Measurements from ENCODE around the gene TBC1D8.
"Not testable (repeated sequence)": the region's sequence is repeated elsewhere in the genome, so short reads cannot be mapped to it uniquely, and the experiment has no call there.

The TBC1D8 gene

GRCh38 chr2:101063352-101064124 is 87.6 kb downstream of the TBC1D8 start:
- DNase-seq: no peak

DNA sequence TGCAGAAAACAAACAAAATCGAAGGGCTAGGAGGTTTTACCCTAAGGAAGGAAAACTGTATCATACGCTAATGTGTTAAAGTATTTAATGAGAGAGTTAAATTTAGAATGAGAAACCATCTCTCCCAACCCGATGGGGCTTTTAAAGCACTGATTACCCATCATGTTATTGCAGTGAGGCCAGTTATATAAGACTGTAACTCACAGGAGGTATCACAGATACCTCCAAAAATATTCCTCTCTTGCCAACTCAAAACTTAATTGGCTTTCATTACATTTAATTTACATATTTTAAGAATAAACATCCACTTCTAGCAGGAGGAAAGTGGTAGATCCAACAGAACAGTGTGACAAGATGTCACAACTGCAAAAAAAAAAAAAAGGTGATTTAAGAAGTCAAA is 92.8 kb downstream of the TBC1D8 start:
- DNase-seq: no peak

GRCh38 chr2:101057051-101057933 is 93.9 kb downstream of the TBC1D8 start:
- DNase-seq: no peak

DNA sequence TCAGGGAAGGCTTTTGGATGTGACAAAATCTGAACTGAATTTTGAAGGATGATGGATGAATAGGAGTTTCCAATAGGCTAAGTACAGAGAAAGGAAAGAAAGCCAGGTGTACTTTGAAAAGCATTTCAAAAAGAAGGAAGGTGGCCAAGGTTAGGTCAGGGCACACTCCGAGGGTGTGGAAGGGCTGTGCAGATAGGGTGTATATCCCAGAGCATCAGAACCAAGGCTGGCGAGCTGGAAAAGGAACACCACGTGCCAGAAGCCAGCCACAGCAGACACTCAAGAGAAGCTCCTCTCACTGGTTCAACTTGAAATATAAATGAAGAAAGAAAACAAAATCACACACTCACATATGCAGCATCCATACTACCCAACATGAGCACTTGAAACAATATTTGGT is 98.1 kb downstream of the TBC1D8 start:
- DNase-seq: no peak

DNA sequence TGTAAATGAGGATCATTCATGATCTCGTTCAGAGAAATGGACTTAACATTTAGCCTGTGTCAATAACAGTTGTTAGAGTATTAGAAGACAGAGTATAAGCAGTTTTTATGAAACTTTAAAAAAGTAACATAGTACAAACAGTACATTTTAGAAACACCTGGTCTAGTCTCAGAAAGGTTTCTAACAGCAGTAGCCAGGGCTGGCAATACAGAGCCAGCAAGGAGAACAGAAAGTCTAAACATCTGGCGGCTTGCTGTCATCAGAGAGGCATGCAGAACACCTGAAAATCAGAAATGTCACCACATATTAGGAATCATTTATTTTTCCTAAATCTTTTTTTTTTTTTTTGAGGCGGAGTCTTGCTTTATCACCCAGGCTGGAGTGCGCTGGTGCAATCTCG is 99.0 kb downstream of the TBC1D8 start:
- no peak for DNase-seq

- DNase-seq: not testable (repeated sequence)
Observed at GRCh38 chr2:101050886-101051285, 100.3 kb downstream of the TBC1D8 start.

GRCh38 chr2:101048756-101049155 is 102.4 kb downstream of the TBC1D8 start:
- DNase-seq: no peak

DNA sequence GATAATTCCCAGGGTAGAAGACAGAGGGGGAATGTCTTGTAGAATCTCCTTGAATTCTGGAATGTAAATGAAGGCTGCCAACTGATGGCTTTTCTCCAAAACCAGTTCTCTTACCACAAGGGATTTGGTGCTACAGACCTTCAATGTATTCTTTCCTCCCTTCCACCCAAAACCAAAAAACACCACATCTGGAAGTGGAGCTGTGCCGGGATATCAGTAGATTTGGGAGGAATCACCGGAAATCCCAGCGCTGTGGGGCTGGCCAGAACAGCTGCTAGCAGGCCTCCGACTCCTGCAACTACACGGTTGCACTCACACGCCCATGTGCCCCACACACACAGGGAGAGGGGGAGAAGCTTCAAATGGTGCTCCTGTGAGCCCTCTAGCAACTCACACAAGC is 103.4 kb downstream of the TBC1D8 start:
- no peak for DNase-seq

DNA sequence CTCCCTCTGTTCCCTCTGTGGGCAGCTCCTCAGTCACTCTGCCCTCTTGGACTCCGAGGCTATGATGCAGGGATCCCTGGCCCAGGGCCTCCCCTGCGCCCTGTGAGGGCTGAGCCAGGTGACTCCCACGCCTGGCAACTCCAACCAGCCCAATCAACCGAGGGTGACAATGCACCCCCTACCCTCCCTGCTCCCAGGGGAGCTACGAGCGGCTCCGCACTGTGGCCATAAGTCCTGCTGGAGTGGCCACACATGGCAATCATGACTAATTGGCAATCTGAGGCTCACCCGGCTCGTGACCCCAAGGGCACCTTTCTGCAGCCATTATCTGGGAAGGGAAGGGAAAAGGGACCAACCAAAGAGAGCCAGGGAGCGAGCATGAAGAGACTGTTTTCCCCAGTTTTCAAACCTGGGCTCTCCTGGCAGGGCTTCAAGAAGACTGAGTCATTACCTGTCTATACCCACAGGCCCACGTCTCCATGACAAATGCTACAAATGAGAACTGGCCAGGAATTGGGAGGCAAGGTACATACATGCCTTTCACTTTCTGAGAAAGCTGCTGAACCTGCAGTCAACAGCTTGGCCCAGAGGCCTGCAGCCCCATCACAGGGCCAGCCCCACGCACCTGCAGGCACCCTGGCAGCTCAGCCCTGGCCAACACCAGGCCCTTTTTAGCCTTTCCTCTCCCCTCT is 104.0 kb downstream of the TBC1D8 start:
- DNase-seq: no peak

DNA sequence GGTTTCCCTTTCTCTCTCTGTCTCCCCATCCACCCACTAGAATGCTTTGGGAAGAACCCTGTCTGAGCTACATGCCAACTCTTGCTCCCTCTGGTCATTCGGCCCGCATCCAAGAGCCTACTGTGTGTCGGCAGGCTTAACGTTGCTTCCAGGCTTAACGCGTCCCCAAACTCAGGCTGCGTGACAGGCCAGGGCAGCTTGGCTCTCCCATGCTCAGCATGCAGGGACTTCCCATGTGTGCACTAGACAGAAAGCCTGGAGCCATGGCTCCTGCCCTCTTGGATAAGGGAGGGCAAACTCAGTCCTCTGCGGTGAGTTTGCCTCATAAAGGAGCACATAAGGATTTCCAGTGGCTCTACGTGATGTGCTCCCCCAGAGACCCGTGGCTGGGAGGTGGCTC is 105.9 kb downstream of the TBC1D8 start:
- no peak for DNase-seq

GRCh38 chr2:101041413-101041812 is 109.8 kb downstream of the TBC1D8 start:
- DNase-seq: no peak

GRCh38 chr2:101040761-101041160 is 110.4 kb downstream of the TBC1D8 start:
- no peak for DNase-seq

DNA sequence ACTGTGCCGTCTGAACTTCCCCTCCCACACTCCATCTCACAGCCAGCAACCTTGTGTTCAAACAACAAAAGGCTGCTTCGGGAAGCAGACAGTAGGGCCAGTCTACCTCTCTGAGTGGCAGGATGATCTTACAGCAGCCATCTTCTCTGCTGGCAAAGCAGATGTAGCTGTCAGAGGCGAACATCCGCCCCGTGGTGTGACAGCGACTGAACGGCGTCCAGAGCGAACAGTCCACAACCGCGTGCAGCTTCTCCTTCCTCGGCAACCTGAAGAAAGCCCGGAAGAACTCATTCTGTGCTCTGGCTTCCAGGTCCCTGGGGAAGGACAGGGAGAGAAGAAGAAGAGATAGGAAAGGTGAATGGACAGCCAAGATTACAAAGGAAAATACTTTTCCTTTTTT is 111.1 kb downstream of the TBC1D8 start:
- DNase-seq: no peak

DNA sequence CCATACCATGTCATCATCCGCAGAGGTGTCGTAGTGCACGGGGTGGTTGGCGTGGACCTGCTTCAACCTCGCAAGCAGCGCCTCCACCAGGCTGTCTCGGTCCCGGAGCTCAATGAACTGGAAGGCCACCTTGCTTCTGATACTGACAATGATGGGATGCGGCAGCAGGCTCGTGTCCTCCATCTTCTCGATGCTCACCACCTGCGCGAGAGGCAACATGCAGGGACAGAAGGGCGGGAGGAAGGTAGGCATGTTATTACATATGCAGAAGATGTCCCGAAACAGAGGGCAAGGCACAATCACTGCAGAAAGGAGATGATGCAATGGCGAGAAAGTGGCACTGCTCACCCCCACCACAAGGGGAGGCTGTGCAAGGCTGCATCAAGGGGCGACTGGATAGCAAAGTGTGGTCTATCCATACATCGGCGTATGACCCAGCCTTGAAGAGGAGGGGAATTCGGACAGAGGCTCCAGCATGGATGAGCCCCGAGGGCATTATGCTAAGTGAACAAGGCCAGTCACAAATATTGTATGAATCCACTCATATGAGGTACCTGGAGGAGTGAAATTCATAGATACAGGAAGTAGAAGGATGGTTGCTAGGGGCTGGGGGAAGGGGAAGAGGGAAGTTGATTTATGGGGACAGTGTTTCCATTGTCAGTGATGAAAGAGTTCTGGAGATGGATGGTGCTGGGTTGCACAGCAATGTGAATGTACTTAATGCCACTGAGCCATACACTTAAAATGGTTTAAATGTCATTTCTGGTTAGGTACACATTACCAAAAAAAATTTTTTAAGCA is 112.5 kb downstream of the TBC1D8 start:
- no peak for DNase-seq

GRCh38 chr2:101037161-101037755 is 113.9 kb downstream of the TBC1D8 start:
- DNase-seq: no peak

GRCh38 chr2:101036562-101036961 is 114.6 kb downstream of the TBC1D8 start:
- no peak for DNase-seq

GRCh38 chr2:101032084-101032776 is 119.0 kb downstream of the TBC1D8 start:
- no peak for DNase-seq

- DNase-seq: no peak
Observed at GRCh38 chr2:101030866-101031554, 120.2 kb downstream of the TBC1D8 start.

- DNase-seq: no peak
Observed at GRCh38 chr2:101027852-101028251, 123.3 kb downstream of the TBC1D8 start.

- DNase-seq: no peak
Observed at GRCh38 chr2:101026923-101027469, 124.2 kb downstream of the TBC1D8 start.
